K562 (cell line): Measurements from ENCODE around the gene FARP1. TPM values are rescaled to one million over a fixed set of nuclear protein-coding genes. Genes with fewer than 3 reads are reported as not detected.

Experiments
- ATAC-seq: fragments of 200-7000 bp; cut with Tn5 transposase; 3 replicates; pipeline ENCODE4 v1.9.1; 2020; ENCODE audit warnings: moderate library complexity
- BruUV-seq: library from RNA; stranded (reverse); fragments of 400-500 nt; replicated peaks from 2 replicates; lab custom pipeline; 2021; lab: Mats Ljungman, UMichigan
- CTCF ChIA-PET: fragments of 300-600 bp; formaldehyde crosslinking; extraction: SDS; loops from one replicate; lab custom pipeline; 2021; ENCODE audit warnings: low intra/inter-chr PET ratio; lab: Yijun Ruan, JAX
- POLR2A ChIA-PET: fragments of 300-600, 350-650 bp; sonication (Branson Sonifier 250); formaldehyde crosslinking; extraction: SDS; loops from one replicate; lab custom pipeline; 2021; ENCODE audit warnings: antibody characterized with exemption, inconsistent platforms; lab: Yijun Ruan, JAX
- DNase-seq, 4 experiments: peaks; one replicate each; pipeline versions ENCODE4 v3.0.0 to v3.0.0-alpha.2; 2011 to 2018; ENCODE audit warnings: low spot score in 3 of 4, mixed read lengths in 3 of 4; ENCODE audit errors: extremely low read depth in 1 of 4
- FAIRE-seq: peaks from 2 replicates; lab custom pipeline; 2011; peaks lifted over from hg19 to GRCh38; lab: Jason Lieb, UNC
- H2AFZ ChIP-seq: 2 replicates; pipeline ENCODE4 v1.6.0; 2011; ENCODE audit warnings: low read depth, low read length, control low read depth, inconsistent platforms
- H3K27ac ChIP-seq: fragments of 200-600 bp; 3 replicates; pipeline ENCODE4 v1.8.0; 2011; ENCODE audit warnings: low read depth, mild to moderate bottlenecking, control low read depth, inconsistent platforms, low read length, moderate library complexity, mixed read lengths; ENCODE audit errors: extremely low read depth
- H3K27me3 ChIP-seq, 2 experiments: fragments of 300-600 bp in 1 of 2; 2 replicates in 1 of 2; 3 replicates in 1 of 2; pipeline versions ENCODE4 v1.6.0 to v1.8.0; 2011; ENCODE audit warnings: inconsistent platforms in 2 of 2, low read length in 2 of 2, mild to moderate bottlenecking in 1 of 2, mixed read lengths in 1 of 2, moderate library complexity in 1 of 2; ENCODE audit not compliant: control insufficient read depth in 2 of 2, insufficient read depth in 2 of 2
- H3K36me3 ChIP-seq: fragments of 300-600 bp; 3 replicates; pipeline ENCODE4 v1.8.0; 2011; ENCODE audit warnings: mild to moderate bottlenecking, low read length, inconsistent platforms; ENCODE audit not compliant: control insufficient read depth, insufficient read depth
- H3K4me1 ChIP-seq, 2 experiments: fragments of 200-600 bp in 1 of 2; replicated peaks in 1 of 2; 2 replicates in 1 of 2; 3 replicates in 1 of 2; pipeline versions ENCODE4 v1.5.1 to v1.8.0; 2011; ENCODE audit warnings: inconsistent platforms in 2 of 2, low read length in 2 of 2, mild to moderate bottlenecking in 1 of 2, mixed read lengths in 1 of 2, moderate library complexity in 1 of 2; ENCODE audit not compliant: control insufficient read depth in 2 of 2, insufficient read depth in 2 of 2
- H3K4me2 ChIP-seq: 2 replicates; pipeline ENCODE4 v1.6.1; 2011; ENCODE audit warnings: low read length, control low read depth, inconsistent platforms, mixed read lengths; ENCODE audit not compliant: insufficient read depth
- H3K4me3 ChIP-seq: fragments of 200-600 bp; sonication (generic), shearing (Covaris generic); 2 replicates; pipeline ENCODE4 v1.5.1; 2016; ENCODE audit warnings: control low read depth, inconsistent platforms
- H3K79me2 ChIP-seq: fragments of 200-600 bp; 3 replicates; pipeline ENCODE4 v1.8.0; 2011; ENCODE audit warnings: low read length, inconsistent platforms; ENCODE audit not compliant: control insufficient read depth, insufficient read depth
- H3K9ac ChIP-seq, 2 experiments: 2 replicates each; pipeline versions ENCODE4 v1.6.0 to v1.6.1; 2011; ENCODE audit warnings: low read depth in 2 of 2, low read length in 2 of 2, control low read depth in 1 of 2, inconsistent platforms in 1 of 2, mild to moderate bottlenecking in 1 of 2, mixed read lengths in 1 of 2; ENCODE audit not compliant: insufficient read depth in 1 of 2
- H3K9me1 ChIP-seq: one replicate; pipeline ENCODE4 v1.6.0; 2011; ENCODE audit warnings: inconsistent platforms, mild to moderate bottlenecking, low read length, moderate library complexity; ENCODE audit not compliant: control insufficient read depth, insufficient read depth
- H3K9me3 ChIP-seq: replicated peaks from 2 replicates; pipeline ENCODE4 v1.5.1; 2011; ENCODE audit warnings: low read depth, low read length, inconsistent platforms; ENCODE audit not compliant: control insufficient read depth, insufficient read depth
- H4K20me1 ChIP-seq: replicated peaks from 2 replicates; pipeline ENCODE4 v1.6.1; 2011; ENCODE audit warnings: low read length, inconsistent platforms, mixed read lengths; ENCODE audit not compliant: control insufficient read depth, insufficient read depth
- ARID3B ChIP-seq: fragments of 250-450 bp; sonication (Bioruptor Pico); IDR thresholded peaks from 2 replicates; pipeline ENCODE4 v1.4.0; 2020; ENCODE audit warnings: borderline replicate concordance
- ATF2 ChIP-seq: sonication (generic); formaldehyde crosslinking; IDR thresholded peaks from 2 replicates; pipeline ENCODE4 v1.8.1; 2022; ENCODE audit warnings: missing genetic modification reagents
- BHLHE40 ChIP-seq: IDR thresholded peaks from 2 replicates; pipeline ENCODE4 v1.6.1; 2011; ENCODE audit warnings: low read length, improper control_type of control experiment
- BRCA1 ChIP-seq, 2 experiments: fragments of 450-650 bp in 1 of 2; sonication (generic) in 1 of 2; formaldehyde crosslinking in 1 of 2; IDR thresholded peaks; 2 replicates each; pipeline versions ENCODE4 v1.5.0 to v1.6.1; 2017 to 2020; ENCODE audit warnings: mild to moderate bottlenecking in 1 of 2, missing genetic modification reagents in 1 of 2
- BRD4 ChIP-seq: fragments of 200-600 bp; sonication (generic); IDR thresholded peaks from 2 replicates; pipeline ENCODE4 v1.6.1; 2017; ENCODE audit warnings: inconsistent platforms
- ETV5 ChIP-seq: sonication (generic); formaldehyde crosslinking; IDR thresholded peaks from 2 replicates; pipeline ENCODE4 v1.4.0; 2020; ENCODE audit warnings: low read depth, mild to moderate bottlenecking, missing genetic modification reagents
- FOXP1 ChIP-seq: sonication (generic); formaldehyde crosslinking; IDR thresholded peaks from 2 replicates; pipeline ENCODE4 v1.8.0; 2022; ENCODE audit warnings: mild to moderate bottlenecking, missing genetic modification reagents
- NFIX ChIP-seq: fragments of 250-450 bp; sonication (Bioruptor Pico); IDR thresholded peaks from 2 replicates; pipeline ENCODE4 v1.4.0; 2020; ENCODE audit warnings: low read depth, mild to moderate bottlenecking, moderate library complexity
- SMARCB1 ChIP-seq: IDR thresholded peaks from 2 replicates; pipeline ENCODE4 v1.6.1; 2011; ENCODE audit warnings: improper control_type of control experiment, low read depth; ENCODE audit not compliant: insufficient read length
- SREBF1 ChIP-seq: fragments of 150-350 bp; IDR thresholded peaks from 2 replicates; pipeline ENCODE4 v1.6.1; 2014; ENCODE audit warnings: antibody characterized with exemption, low read depth, low read length, borderline replicate concordance
- STAT5B ChIP-seq: fragments of 250-450 bp; sonication (Bioruptor Pico); IDR thresholded peaks from 2 replicates; pipeline ENCODE4 v1.8.0; 2021; ENCODE audit warnings: mild to moderate bottlenecking, inconsistent platforms
- TGIF2 ChIP-seq: sonication (generic); formaldehyde crosslinking; IDR thresholded peaks from 2 replicates; pipeline ENCODE4 v1.8.1; 2022; ENCODE audit warnings: mild to moderate bottlenecking, missing genetic modification reagents, moderate library complexity
- ZC3H11A ChIP-seq: IDR thresholded peaks from 2 replicates; pipeline ENCODE4 v1.6.1; 2012; ENCODE audit warnings: low read depth, low read length, improper control_type of control experiment
- ZNF347 ChIP-seq: fragments of 450-650 bp; formaldehyde crosslinking; IDR thresholded peaks from 2 replicates; pipeline ENCODE4 v1.4.0; 2020; ENCODE audit warnings: low read depth, mild to moderate bottlenecking, moderate library complexity
- ZNF77 ChIP-seq: fragments of 250-450 bp; sonication (Bioruptor Pico); IDR thresholded peaks from 2 replicates; pipeline ENCODE4 v1.5.0; 2020
- WGBS: fragments of 100-300 bp; shearing (Covaris generic); methylation state at CpG from one replicate; pipeline ENCODE4 v1.1.6; 2016; ENCODE audit warnings: low coverage, mixed read lengths; ENCODE audit not compliant: insufficient coverage; ENCODE audit errors: missing lambda C conversion rate; 5-methylcytosine and 5-hydroxymethylcytosine counted together
- in situ Hi-C: fragments of 300-500 bp; cut with MboI; formaldehyde crosslinking; loops from 4 replicates; pipeline ENCODE4 v1.15.0; 2018; ENCODE audit warnings: inconsistent platforms, mixed read lengths
- intact Hi-C: fragments of 100-400 bp; cut with micrococcal nuclease; formaldehyde crosslinking; loops from 2 replicates; pipeline ENCODE4 v1.14.2; 2022
- polyA plus RNA-seq, 8 experiments: library from polyadenylated mRNA; depleted of rRNA in 4 of 8; stranded (reverse) in 5 of 8; unstranded in 3 of 8; fragments of >200 nt; fragmentation: Nextera tagmentation in 2 of 8; fragmentation: Illumina TruSeq in 1 of 8; extraction: Ambion mirVana in 2 of 8; extraction: Trizol in 1 of 8; gene quantifications; 2 replicates each; pipeline versions ENCODE4 v1.2.1 to v1.2.3, GENCODE V29; 2011 to 2014; ENCODE audit warnings: inconsistent platforms in 1 of 8, missing spikeins in 1 of 8
- total RNA-seq, 7 experiments: library from RNA; depleted of rRNA in 6 of 7; stranded (reverse); fragments of >200 nt in 6 of 7; fragmentation: Illumina TruSeq in 2 of 7; extraction: Trizol in 2 of 7; gene quantifications; 2 replicates each; pipeline versions ENCODE4 v1.2.1 to v1.2.3, GENCODE V29; 2011 to 2021; ENCODE audit warnings: low replicate concordance in 1 of 7

FARP1 gene
- total and polyA plus RNA-seq, 9 of the 15 experiments (the other 6 are each of a cell fraction or from before 2014, with no cell fraction given): 0.03 to 0.29 (median 0.05) TPM; not detected in 3

DNA sequence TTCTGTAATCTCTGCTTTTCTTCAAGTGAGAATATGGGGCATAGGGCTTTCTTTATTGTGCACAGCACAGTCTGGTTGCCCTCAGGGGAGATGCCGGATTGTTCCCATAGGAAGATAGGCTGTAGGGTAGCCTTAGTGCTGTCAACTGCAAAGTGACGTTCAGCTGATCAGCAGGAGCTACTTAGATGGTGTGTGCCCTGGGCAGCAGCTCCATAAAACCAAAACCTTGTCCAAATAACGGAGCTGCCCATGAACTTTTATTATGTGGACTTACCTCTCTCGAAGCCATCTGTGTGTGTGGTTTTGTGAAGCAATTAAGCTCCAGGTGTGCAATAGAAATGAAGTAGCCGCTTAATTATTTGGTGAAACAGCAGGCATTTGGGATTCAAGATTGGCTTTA is 154.2 kb downstream of the FARP1 start:
- no peaks in the 10 kb centered on the region for H3K79me2 ChIP-seq
- H3K9ac ChIP-seq: no peak overlapping the region
- H3K9me3 ChIP-seq: no peaks in the 10 kb centered on the region
- no peak overlapping the region for H2AFZ ChIP-seq
- no peaks in the 10 kb centered on the region for H4K20me1 ChIP-seq
- CTCF ChIA-PET: no interaction called here
- H3K27me3 ChIP-seq: peaks cover 0 to 14% of the 10 kb centered on the region in 2 experiments; a peak in 2 of 5 replicates
- no peak overlapping the region for H3K4me3 ChIP-seq
- DNase-seq: no peak
- H3K27ac ChIP-seq: no peak overlapping the region
- no peaks in the 10 kb centered on the region for H3K9me1 ChIP-seq
- intact Hi-C loops (no loop called here), in situ Hi-C loops (no loop called here)
- H3K36me3 ChIP-seq: no peaks in the 10 kb centered on the region
- BruUV-seq: no TSS peak
- no peak overlapping the region for H3K4me2 ChIP-seq
- H3K4me1 ChIP-seq: no peaks in the 10 kb centered on the region
- 0% methylated on average over 5 of the region's 5 CpGs for WGBS
- FAIRE-seq: no peak
- ATAC-seq: no peak
- POLR2A ChIA-PET: interaction anchor here (0.6 kb wide), 2 partner anchors 52 to 217 kb away, joined by 3 read pairs; no protein-coding TSS in a partner anchor
- TF ChIP-seq ATF2 (CRISPR knock-in tag): no peak
- no peak for TF ChIP-seq ZNF77
- TF ChIP-seq BRCA1 (IDR thresholded peaks at IDR 0.05): no peak
- no peak for TF ChIP-seq BRCA1 (CRISPR knock-in tag; IDR thresholded peaks at IDR 0.05)

- in situ Hi-C loops (no loop called here), intact Hi-C loops (no loop called here)
- BruUV-seq: no TSS peak
- H4K20me1 ChIP-seq: no peaks in the 10 kb centered on the region
- H2AFZ ChIP-seq: no peak overlapping the region
- DNase-seq: no peak
- no peak overlapping the region for H3K4me2 ChIP-seq
- no peaks in the 10 kb centered on the region for H3K9me1 ChIP-seq
- no peak overlapping the region for H3K27ac ChIP-seq
- H3K79me2 ChIP-seq: no peaks in the 10 kb centered on the region
- H3K27me3 ChIP-seq: peaks cover 0 to 21% of the 10 kb centered on the region in 2 experiments; a peak in 2 of 5 replicates
- H3K4me3 ChIP-seq: no peak overlapping the region
- WGBS: 0% methylated on average over 9 of the region's 9 CpGs
- no peaks in the 10 kb centered on the region for H3K4me1 ChIP-seq
- no peak for ATAC-seq
- ChIA-PET POLR2A (no interaction called here), CTCF (no interaction called here)
- H3K9ac ChIP-seq: no peak overlapping the region
- no peaks in the 10 kb centered on the region for H3K36me3 ChIP-seq
- no peak for FAIRE-seq
- no peaks in the 10 kb centered on the region for H3K9me3 ChIP-seq
- no peak for TF ChIP-seq BRD4
- TF ChIP-seq ETV5 (CRISPR knock-in tag): no peak
- no peak for TF ChIP-seq ARID3B (CRISPR knock-in tag)
- TF ChIP-seq SMARCB1: no peak
- TF ChIP-seq BHLHE40: no peak
- TF ChIP-seq NFIX (CRISPR knock-in tag): no peak
- TF ChIP-seq ZNF347 (CRISPR knock-in tag): no peak
- no peak for TF ChIP-seq STAT5B (CRISPR knock-in tag)
- no peak for TF ChIP-seq FOXP1 (CRISPR knock-in tag)
- no peak for TF ChIP-seq TGIF2 (CRISPR knock-in tag)
- no peak for TF ChIP-seq SREBF1
- no peak for TF ChIP-seq ZNF77
- TF ChIP-seq ZC3H11A: no peak
Observed at GRCh38 chr13:98297745-98298144, 154.9 kb downstream of the FARP1 start.
